ENCODE data around the gene COPS7A. TPM values are rescaled to one million over a fixed set of nuclear protein-coding genes. Genes with fewer than 3 reads are reported as not detected.
A peak's percentile ranks its signal among the peaks of the same experiment; 100 is the strongest.

The COPS7A gene
- total and polyA plus RNA-seq, 9 of the 15 experiments (the other 6 are each of a cell fraction or from before 2014, with no cell fraction given) = 12.7 to 36.0 (median 24.3) TPM

GRCh38 chr12:6688999-6689882 lies 34.6 kb upstream of the COPS7A start, which contains the start of gene ZNF384 (continued):
- TF ChIP-seq MECOM (CRISPR knock-in tag; IDR thresholded peaks at IDR 0.05) (no peak), NFE2L1 (tag; IDR thresholded peaks at IDR 0.05; ENCODE audit: borderline replicate concordance, low read depth) (no peak), MXI1 (IDR thresholded peaks at IDR 0.05; ENCODE audit: low read depth, low read length) (0 out of 2 replicates have a peak, but pooled peaks have one; percentile 17), RBM25 (IDR thresholded peaks at IDR 0.05; ENCODE audit: low read depth, low read length, severe bottlenecking) (peak; percentile 26), ATF4 (CRISPR knock-in tag; IDR thresholded peaks at IDR 0.05) (no peak), MTA1 (IDR thresholded peaks at IDR 0.05; ENCODE audit: borderline replicate concordance) (peak; percentile 96), TBL1XR1 (IDR thresholded peaks at IDR 0.05; ENCODE audit: low read length in 2 of 2) (no peak; a peak in 2 of 4 replicates), EHMT2 (IDR thresholded peaks at IDR 0.05) (no peak), EP400 (IDR thresholded peaks at IDR 0.05) (peak; percentile 93), ZNF445 (CRISPR knock-in tag; IDR thresholded peaks at IDR 0.05; ENCODE audit: low read depth) (no peak), ZKSCAN1 (IDR thresholded peaks at IDR 0.05; ENCODE audit: low read depth, low read length) (no peak), ZBTB9 (CRISPR knock-in tag; IDR thresholded peaks at IDR 0.05) (no peak), E2F1 (CRISPR knock-in tag; IDR thresholded peaks at IDR 0.05) (no peak), ZKSCAN3 (CRISPR knock-in tag; IDR thresholded peaks at IDR 0.05) (no peak), ZC3H4 (CRISPR knock-in tag; IDR thresholded peaks at IDR 0.05; ENCODE audit: borderline replicate concordance) (no peak; the same call in 1 of the 2 replicates), PREB (CRISPR knock-in tag; IDR thresholded peaks at IDR 0.05) (no peak)
- TF ChIP-seq, protein P1, sequence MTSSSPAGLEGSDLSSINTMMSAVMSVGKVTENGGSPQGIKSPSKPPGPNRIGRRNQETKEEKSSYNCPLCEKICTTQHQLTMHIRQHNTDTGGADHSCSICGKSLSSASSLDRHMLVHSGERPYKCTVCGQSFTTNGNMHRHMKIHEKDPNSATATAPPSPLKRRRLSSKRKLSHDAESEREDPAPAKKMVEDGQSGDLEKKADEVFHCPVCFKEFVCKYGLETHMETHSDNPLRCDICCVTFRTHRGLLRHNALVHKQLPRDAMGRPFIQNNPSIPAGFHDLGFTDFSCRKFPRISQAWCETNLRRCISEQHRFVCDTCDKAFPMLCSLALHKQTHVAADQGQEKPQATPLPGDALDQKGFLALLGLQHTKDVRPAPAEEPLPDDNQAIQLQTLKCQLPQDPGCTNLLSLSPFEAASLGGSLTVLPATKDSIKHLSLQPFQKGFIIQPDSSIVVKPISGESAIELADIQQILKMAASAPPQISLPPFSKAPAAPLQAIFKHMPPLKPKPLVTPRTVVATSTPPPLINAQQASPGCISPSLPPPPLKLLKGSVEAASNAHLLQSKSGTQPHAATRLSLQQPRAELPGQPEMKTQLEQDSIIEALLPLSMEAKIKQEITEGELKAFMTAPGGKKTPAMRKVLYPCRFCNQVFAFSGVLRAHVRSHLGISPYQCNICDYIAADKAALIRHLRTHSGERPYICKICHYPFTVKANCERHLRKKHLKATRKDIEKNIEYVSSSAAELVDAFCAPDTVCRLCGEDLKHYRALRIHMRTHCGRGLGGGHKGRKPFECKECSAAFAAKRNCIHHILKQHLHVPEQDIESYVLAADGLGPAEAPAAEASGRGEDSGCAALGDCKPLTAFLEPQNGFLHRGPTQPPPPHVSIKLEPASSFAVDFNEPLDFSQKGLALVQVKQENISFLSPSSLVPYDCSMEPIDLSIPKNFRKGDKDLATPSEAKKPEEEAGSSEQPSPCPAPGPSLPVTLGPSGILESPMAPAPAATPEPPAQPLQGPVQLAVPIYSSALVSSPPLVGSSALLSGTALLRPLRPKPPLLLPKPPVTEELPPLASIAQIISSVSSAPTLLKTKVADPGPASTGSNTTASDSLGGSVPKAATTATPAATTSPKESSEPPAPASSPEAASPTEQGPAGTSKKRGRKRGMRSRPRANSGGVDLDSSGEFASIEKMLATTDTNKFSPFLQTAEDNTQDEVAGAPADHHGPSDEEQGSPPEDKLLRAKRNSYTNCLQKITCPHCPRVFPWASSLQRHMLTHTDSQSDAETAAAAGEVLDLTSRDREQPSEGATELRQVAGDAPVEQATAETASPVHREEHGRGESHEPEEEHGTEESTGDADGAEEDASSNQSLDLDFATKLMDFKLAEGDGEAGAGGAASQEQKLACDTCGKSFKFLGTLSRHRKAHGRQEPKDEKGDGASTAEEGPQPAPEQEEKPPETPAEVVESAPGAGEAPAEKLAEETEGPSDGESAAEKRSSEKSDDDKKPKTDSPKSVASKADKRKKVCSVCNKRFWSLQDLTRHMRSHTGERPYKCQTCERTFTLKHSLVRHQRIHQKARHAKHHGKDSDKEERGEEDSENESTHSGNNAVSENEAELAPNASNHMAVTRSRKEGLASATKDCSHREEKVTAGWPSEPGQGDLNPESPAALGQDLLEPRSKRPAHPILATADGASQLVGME (CRISPR knock-in tag; IDR thresholded peaks at IDR 0.05) = no peak

All from K562 (cell line).